Tongue (tissue), 2 donors: ENCODE measurements around the gene GJC1. TPM values are rescaled to one million over a fixed set of nuclear protein-coding genes. Genes with fewer than 3 reads are reported as not detected.
"Not testable (repeated sequence)": the region's sequence is repeated elsewhere in the genome, so short reads cannot be mapped to it uniquely, and the experiment has no call there.

Source experiments
- DNase-seq: peaks from one replicate; pipeline ENCODE4 v3.0.0-alpha.2; 2015
- total RNA-seq: library from RNA; depleted of rRNA; stranded (reverse); fragments of >200 nt; gene quantifications from one replicate; pipeline ENCODE4 v1.2.3, GENCODE V29; 2014

GJC1 gene
- total RNA-seq, 1 donor from 2014 or later = 29.1 TPM

- no peak for DNase-seq
Measured at GRCh38 chr17:44759086-44759915, 70.8 kb downstream of the GJC1 start.

DNA sequence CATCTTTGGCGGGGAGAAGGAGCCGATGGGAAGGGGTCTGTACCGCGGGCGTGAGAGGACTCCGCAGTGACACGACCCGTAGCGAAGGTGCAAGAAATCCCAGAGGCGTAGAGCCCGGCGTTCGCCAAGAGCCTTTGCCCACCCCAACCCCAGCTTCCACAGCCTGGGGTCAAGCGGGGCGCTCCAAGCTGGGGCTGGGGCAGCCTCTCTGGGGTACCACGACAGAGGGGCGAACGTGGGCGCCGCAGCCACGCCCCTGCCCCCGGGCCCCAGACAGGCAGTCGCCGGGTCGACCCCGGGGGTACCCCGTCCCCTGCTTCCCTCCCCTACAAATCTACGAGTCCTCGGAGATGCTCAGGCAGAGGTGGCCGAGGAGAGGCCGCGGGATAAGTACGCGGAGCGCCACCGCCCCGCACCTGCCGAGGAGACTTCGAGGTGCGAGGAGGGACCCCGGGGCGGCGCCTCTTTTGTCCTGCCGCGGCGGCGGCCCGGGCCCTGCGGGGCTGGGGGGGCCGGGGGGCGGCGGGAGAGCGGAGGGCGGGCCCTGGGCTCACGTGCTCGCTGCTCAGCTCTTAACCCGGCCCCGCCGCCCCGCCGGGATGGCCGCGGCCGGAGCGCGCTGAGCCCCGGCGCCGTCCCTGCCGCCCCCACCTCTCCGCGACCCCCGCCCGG, 71.5 kb downstream of the GJC1 start, which contains the start of gene ADAM11:
Gene ADAM11, plus strand, starts transcription at position 575 of the 672 bp plus-strand sequence. CDS start 212 bp downstream, outside the sequence.
- DNase-seq = peak; percentile 22

DNA sequence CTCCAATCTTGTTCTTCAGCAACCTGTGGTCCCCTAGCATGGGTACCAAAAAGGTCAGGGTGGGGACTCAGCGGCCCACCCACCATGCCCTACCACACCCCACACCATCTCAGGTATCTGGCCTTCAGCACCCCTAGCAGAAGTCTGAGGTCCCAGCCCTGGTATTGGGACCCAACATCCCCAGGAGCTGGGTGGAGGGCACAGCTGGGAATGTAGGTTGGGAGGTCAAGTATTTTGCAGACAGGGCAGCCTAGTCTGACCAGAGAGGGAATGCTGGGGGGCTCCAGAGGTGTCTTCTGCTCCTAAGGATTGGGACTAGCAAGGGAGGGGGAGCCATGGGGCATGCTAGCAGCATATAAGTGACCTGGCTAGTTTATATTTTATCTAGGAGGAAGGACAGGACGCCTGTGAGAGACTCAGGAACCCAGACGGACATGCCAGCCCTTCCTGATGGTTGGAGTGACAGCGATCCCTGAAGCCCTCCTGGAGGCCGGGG, 72.1 kb downstream of the GJC1 start:
- DNase-seq = no peak

GRCh38 chr17:44757045-44757917, 72.8 kb downstream of the GJC1 start:
- no peak for DNase-seq

- DNase-seq = not testable (repeated sequence)
Measured at GRCh38 chr17:44755180-44755579, 74.9 kb downstream of the GJC1 start.

DNA sequence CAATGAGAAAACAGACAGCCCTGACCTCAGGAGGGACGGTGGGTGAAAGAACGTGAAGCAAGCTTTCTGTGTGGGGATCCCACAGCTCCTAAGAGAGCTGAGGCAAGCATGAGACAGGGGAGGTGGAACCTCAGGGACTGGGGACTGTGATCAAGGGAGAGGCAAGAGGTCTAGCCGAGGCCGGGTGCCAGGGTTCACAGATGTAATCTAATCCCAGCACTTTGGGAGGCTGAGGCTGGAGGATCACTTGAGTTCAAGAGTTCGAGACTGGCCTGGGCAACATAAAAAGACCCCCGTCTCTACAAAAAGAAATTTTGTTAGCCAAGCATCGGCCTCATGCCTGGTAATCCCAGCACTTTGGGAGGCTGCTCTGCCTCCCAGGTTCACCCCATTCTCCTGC, 75.8 kb downstream of the GJC1 start:
- DNase-seq = no peak

DNA sequence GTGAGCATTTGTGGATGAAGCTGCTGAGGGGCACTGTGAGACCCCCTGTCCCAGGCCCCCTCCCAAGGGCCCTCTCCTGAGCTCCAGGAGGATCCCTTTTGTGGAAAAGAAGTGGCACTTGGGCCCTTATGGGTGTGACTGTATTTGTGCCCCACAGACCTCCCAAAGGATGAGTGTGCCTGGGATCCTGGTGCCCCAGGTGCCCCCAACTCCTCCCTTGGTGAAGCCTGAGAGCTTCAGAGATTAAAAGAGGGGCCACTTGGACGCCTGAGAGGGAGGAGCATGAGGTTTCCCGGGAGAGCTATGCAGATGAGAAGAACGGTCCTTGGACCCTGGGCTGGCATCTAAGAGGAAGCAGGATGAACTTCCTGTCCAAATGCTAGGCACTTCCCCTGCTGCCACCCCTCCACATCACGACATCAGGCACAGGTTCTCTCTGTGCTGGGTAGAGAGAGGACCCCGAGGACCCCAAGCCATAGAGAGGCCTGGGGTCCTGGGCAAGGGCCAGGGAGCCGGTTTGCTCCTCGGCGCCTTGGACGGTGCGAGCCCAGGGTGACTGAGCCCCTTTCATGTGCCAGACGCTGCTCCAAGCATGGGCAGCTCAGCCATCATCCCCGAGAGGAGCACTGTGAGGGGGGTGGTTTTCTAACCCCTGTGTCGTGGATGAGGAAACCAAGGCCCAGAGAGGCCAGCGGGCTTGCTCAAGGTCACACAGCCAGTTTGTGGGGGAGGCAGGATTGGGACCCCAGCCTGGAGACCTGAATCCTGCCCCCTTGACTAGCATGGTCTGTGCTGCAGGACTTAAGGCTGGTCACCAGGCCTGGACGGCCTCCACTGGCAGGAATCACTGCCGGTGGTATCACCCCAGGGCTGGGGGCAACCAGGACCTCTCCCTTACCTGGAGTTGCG, 76.9 kb downstream of the GJC1 start:
- no peak for DNase-seq

GRCh38 chr17:44751806-44752205, 78.3 kb downstream of the GJC1 start:
- no peak for DNase-seq

DNA sequence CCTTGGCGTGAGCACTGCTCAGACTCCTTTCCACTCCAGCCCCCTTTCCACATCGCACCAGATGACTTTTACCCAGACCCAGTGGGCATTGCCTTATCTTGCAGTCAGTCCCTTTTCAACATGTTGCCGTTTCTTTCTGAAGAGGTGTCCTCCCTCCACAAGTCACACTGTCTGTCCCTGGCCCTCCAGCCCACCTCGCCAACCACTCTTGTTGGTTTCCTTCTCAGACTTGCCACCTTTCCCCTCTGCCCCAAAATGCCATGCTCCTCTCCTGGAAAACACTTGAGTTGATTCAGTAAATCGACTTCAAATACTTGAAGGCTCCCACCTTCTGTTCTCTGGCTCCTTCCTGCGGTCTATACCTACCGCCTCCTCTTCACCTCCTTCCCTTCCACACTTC, 78.8 kb downstream of the GJC1 start:
- DNase-seq = no peak

DNA sequence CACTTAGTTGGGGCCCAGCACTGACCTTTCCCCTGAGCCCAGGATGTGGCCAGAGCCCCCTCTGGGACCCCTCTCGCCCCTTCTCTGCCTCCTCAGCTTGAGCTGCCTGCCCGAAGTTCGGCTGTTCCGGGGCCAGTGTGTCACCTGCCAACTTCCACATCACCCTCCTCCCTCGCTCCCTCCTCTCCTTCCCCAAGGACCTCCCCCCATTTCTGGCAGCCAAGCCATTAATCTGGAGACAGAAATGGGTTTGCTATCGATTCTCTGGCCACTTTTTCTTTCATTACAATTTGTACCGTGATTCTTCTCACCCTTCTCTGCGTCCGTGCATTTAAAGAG, 80.1 kb downstream of the GJC1 start:
- DNase-seq = peak; percentile 19

DNA sequence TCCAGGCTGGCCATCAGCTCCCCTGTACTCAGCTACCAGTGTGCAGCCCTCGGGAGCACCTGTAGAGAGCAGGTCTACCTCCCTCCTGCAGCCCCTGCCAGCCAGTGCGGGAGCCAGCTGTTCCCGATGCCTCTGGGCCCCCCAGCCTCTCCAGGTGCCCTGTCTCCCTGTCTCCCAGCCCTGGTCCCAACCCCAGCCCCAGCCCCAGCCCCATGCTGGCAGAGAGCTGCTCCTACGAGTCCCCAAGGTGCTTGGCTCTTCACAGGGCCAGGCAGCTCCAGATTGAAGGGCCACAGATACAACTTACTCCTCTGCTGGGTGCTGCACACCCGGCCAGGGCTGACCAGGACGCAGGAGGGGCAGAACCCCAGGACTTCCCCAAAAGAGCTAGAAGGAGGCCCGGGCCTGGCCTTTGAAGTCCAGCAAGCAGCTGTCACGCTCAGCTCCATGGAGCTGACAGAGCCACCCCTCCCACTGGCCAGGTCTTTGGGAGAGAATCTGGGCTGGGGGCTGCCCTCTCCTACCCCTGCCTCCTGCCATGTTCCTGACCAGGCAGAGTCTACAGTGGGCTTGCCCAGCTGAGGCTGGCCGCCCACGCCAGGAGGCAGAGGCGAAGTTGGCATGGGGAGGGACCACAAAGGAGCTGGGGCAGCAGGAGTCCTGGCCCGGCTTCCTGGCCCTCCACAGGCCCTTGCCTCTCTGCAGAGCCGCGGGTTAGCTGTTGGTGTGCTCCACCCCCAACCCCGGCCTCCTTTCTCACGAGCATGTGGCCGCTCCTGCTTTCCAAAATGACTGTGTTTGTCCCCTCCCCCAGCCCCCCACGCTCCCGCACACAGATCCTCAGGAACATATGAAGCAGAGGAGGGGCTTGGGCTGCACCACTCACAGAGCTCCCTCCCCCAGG, 80.8 kb downstream of the GJC1 start:
- peak; percentile 60 for DNase-seq

Other genes with a start within 250 kb of the GJC1 start
- gene MEIOC, start 173.8 kb downstream of the GJC1 start, total RNA-seq = not detected
- 42.2 TPM for gene CCDC43, start 140.5 kb downstream of the GJC1 start, total RNA-seq
- gene DBF4B, start 121.6 kb downstream of the GJC1 start, total RNA-seq = 5.3 TPM
- 0.72 TPM for gene ADAM11, start 71.3 kb downstream of the GJC1 start, total RNA-seq
- gene HIGD1B, start 17.6 kb upstream of the GJC1 start, total RNA-seq = 3.9 TPM
- 92.0 TPM for gene EFTUD2, start 69.2 kb upstream of the GJC1 start, total RNA-seq
- gene GFAP, start 85.2 kb upstream of the GJC1 start, total RNA-seq = 1.7 TPM
- gene KIF18B, start 117.5 kb upstream of the GJC1 start, total RNA-seq = 3.6 TPM
- gene C1QL1, start 138.0 kb upstream of the GJC1 start, total RNA-seq = 1.2 TPM
- gene DCAKD, start 221.3 kb upstream of the GJC1 start, total RNA-seq = 42.6 TPM
- 75.8 TPM for gene NMT1, start 231.0 kb upstream of the GJC1 start, total RNA-seq